ENCODE measurements around the gene KLF16. TPM values are rescaled to one million over a fixed set of nuclear protein-coding genes. Genes with fewer than 3 reads are reported as not detected.
A peak's percentile ranks its signal among the peaks of the same experiment; 100 is the strongest.

KLF16 gene
- total and polyA plus RNA-seq, 9 of the 15 experiments (the other 6 are each of a cell fraction or from before 2014, with no cell fraction given), result 0.04 to 60.4 (median 6.8) TPM

DNA sequence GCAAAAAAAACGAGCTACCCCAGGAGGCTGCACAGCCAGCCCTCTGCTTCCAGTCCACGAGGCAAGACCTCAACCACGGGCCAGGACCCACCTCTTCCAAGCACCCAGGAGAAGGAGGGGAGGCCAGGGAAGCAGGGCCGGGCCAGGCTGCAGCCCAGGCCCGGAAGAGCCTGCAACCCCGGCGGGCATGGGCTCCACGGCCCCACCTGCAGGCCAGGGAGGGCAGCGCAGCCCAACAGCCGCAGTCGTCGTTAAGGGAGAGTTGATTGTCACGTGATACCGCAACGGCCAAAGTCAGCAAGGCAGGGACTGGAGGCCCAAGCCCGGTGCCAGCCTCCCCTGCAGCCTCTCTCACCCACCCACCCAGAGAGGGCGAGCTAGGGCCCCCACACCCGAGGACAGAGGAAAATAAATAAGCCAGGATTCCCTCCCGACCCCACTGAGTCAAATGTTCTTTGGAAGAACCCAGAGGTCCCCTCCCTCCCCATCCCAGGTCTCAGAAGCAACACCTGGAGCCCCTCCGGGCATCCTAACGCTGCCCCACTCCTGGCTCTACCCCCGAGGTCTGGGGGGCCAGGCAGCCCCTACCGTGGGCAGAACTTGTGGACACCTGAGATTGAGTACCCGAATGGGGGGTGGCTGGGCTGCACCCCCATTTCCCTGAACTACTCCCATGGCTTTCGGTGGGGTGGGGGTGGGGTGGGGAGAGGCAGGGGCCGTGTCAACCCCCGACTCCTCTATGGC, 9.9 kb downstream of the KLF16 start (continued):
- peak; percentile 51 for TF ChIP-seq EP300 (IDR thresholded peaks at IDR 0.05; ENCODE audit: low read length)
- TF ChIP-seq ZNF23 (CRISPR knock-in tag; IDR thresholded peaks at IDR 0.05), result no peak
- TF ChIP-seq COPS2 (conservative IDR thresholded peaks at IDR 0.05), result no peak
- TF ChIP-seq FOXP1 (CRISPR knock-in tag; IDR thresholded peaks at IDR 0.05), result no peak
- TF ChIP-seq, protein P1, sequence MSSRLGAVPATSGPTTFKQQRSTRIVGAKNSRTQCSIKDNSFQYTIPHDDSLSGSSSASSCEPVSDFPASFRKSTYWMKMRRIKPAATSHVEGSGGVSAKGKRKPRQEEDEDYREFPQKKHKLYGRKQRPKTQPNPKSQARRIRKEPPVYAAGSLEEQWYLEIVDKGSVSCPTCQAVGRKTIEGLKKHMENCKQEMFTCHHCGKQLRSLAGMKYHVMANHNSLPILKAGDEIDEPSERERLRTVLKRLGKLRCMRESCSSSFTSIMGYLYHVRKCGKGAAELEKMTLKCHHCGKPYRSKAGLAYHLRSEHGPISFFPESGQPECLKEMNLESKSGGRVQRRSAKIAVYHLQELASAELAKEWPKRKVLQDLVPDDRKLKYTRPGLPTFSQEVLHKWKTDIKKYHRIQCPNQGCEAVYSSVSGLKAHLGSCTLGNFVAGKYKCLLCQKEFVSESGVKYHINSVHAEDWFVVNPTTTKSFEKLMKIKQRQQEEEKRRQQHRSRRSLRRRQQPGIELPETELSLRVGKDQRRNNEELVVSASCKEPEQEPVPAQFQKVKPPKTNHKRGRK (tag; IDR thresholded peaks at IDR 0.05), result no peak
- TF ChIP-seq, protein P2, sequence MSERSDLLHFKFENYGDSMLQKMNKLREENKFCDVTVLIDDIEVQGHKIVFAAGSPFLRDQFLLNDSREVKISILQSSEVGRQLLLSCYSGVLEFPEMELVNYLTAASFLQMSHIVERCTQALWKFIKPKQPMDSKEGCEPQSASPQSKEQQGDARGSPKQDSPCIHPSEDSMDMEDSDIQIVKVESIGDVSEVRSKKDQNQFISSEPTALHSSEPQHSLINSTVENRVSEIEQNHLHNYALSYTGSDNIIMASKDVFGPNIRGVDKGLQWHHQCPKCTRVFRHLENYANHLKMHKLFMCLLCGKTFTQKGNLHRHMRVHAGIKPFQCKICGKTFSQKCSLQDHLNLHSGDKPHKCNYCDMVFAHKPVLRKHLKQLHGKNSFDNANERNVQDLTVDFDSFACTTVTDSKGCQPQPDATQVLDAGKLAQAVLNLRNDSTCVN (CRISPR knock-in tag; IDR thresholded peaks at IDR 0.05), result no peak
- peak; percentile 48; the same call in 1 of the 2 replicates for TF ChIP-seq JUNB (CRISPR knock-in tag; conservative IDR thresholded peaks at IDR 0.05)
- TF ChIP-seq FOXO4 (CRISPR knock-in tag; IDR thresholded peaks at IDR 0.05), result no peak; the same call in 1 of the 2 replicates
- no peak for TF ChIP-seq HDGF (IDR thresholded peaks at IDR 0.05)
- TF ChIP-seq CBFA2T3 (IDR thresholded peaks at IDR 0.05), result no peak
- TF ChIP-seq ATF6 (CRISPR knock-in tag; IDR thresholded peaks at IDR 0.05), result no peak
- TF ChIP-seq ZNF609 (CRISPR knock-in tag; IDR thresholded peaks at IDR 0.05; ENCODE audit: borderline replicate concordance), result no peak
- TF ChIP-seq RFX7 (CRISPR knock-in tag; IDR thresholded peaks at IDR 0.05), result no peak
- TF ChIP-seq, protein P3, sequence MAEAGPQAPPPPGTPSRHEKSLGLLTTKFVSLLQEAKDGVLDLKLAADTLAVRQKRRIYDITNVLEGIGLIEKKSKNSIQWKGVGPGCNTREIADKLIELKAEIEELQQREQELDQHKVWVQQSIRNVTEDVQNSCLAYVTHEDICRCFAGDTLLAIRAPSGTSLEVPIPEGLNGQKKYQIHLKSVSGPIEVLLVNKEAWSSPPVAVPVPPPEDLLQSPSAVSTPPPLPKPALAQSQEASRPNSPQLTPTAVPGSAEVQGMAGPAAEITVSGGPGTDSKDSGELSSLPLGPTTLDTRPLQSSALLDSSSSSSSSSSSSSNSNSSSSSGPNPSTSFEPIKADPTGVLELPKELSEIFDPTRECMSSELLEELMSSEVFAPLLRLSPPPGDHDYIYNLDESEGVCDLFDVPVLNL (CRISPR knock-in tag; IDR thresholded peaks at IDR 0.05; ENCODE audit: low read depth), result no peak
- peak; percentile 59; the same call in 1 of the 2 replicates for TF ChIP-seq ETV1 (tag; conservative IDR thresholded peaks at IDR 0.05; ENCODE audit: low read depth)
